ENCODE measurements around the gene STRIP2.

DNA sequence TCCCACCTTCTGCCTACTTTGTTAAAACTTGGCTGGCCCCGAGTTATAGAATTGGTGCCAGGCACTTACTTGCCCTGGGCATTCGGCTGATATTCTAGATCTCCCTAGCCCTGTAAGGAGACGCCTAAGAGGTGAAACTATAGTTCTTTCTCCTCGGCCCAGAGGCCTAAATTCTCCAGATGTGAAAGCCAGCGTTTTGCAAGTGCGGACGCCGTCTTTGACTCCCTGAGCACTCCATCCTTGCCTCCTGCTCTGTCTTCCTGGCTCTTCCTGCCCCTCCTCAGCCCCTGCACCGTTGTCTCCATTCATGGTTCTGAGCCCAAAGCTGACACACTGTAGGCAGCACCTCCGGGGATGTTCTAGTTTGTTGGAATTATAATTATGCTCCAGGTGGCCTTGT is 79.3 kb downstream of the STRIP2 start:
- TF ChIP-seq CTCF (IDR thresholded peaks at IDR 0.05; ENCODE audit: poor library complexity) = no peak
- TF ChIP-seq EZH2phosphoT487 (IDR thresholded peaks at IDR 0.05; ENCODE audit: low read depth, severe bottlenecking, unreplicated experiment) = no peak
